ENCODE results near the gene AMFR.

The AMFR gene

DNA sequence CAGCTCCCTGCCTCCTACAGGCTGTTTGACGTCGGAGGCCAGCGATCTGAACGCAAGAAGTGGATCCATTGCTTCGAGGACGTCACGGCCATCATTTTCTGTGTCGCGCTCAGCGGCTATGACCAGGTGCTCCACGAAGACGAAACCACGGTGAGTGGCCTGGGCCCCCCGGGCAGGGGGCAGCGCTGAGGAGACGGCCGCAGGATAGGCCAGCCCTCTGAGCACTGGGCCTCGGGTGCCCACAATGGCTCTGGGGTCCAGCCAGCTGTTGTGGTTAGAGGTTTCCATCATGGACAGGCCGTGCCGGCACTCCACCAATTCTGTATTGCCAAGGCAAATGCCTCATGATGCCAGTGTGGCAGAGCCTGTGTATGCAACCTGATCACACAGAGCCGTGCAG, 88.6 kb downstream of the AMFR start:
- TF ChIP-seq CTCF (conservative IDR thresholded peaks at IDR 0.05; ENCODE audit: control insufficient read depth, insufficient read depth, low read depth, low read length), result no peak
- no peak overlapping the region for H3K4me3 ChIP-seq (ENCODE audit: control insufficient read depth, low read depth, low read length)
- no peak for DNase-seq (ENCODE audit: low read depth)

- no peak for TF ChIP-seq CTCF (conservative IDR thresholded peaks at IDR 0.05; ENCODE audit: control insufficient read depth, insufficient read depth, low read depth, low read length)
- DNase-seq (ENCODE audit: low read depth), result no peak
- H3K4me3 ChIP-seq (ENCODE audit: control insufficient read depth, low read depth, low read length), result no peak overlapping the region
Observed at GRCh38 chr16:56336071-56336688, 89.2 kb downstream of the AMFR start.

DNA sequence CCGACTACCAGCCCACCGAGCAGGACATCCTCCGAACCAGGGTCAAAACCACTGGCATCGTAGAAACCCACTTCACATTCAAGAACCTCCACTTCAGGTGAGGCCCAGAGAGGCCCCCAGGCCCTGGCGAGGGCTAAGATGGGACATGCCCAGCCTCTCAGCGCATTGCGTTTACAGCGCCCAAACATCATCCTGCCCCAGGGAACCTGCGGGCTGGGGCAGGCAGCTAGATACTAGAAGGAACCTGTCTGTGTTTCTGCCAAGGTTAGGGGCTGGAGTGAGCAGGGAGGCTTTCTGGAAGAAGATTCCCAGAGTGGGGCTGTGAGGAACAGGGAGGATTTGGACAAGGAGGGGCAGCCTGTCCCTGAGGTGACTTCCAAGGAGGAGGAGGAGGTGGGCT, 90.6 kb downstream of the AMFR start:
- no peak overlapping the region for H3K4me3 ChIP-seq (ENCODE audit: control insufficient read depth, low read depth, low read length)
- no peak for TF ChIP-seq CTCF (conservative IDR thresholded peaks at IDR 0.05; ENCODE audit: control insufficient read depth, insufficient read depth, low read depth, low read length)
- no peak for DNase-seq (ENCODE audit: low read depth)

DNA sequence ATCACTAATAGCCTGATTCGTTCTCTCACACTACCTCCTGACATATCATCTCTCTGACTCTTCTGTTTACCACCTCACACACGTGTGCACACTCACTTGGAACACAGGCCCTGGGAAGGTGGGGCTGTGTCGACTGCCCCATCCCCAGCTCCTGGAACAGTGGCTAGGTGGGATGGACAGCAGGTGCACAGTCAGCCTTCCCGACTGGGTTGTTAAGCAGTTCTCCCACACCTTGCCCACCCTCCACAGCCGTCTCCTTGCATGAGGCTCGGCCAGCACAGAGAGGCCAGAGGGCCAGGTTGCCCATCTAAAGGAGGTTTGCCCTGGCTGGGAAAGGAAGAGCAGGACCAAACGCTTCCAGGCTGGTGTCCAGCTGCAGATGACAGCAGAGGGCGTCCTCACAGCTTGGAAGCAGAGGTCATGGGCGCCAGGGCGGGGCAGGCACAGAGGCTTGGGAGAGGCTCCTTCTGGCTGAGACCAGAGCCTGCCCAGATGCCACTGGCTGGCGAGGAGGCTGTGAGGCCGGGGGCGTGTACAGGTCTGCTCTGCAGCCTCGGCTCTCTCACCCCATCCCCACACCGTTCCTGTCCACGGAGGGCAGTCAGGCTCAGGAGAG, 92.8 kb downstream of the AMFR start:
- peak; percentile 72 for DNase-seq (ENCODE audit: low read depth)
- TF ChIP-seq CTCF (conservative IDR thresholded peaks at IDR 0.05; ENCODE audit: control insufficient read depth, insufficient read depth, low read depth, low read length), result peak; percentile 53
- no peak overlapping the region for H3K4me3 ChIP-seq (ENCODE audit: control insufficient read depth, low read depth, low read length)

DNA sequence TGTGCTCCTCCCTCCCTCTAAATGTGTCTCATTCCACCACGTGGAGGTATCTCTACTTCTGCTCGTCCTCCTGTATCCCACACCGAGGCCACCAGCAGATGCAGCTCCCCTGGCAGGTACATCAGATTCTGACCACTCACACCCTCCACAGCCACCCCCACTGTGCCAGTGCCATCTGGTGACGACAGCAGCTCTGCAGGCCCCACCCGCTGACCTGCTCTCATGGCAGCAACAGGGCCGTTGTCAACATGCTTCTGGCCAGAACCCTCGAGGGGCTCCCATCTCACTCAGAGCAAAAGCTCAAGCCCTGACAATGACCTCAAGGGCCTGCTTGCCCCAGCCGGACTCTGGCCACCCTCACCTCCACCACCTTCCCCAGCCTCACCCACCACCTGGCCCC, 93.4 kb downstream of the AMFR start:
- H3K4me3 ChIP-seq (ENCODE audit: control insufficient read depth, low read depth, low read length), result no peak overlapping the region
- no peak for DNase-seq (ENCODE audit: low read depth)
- TF ChIP-seq CTCF (conservative IDR thresholded peaks at IDR 0.05; ENCODE audit: control insufficient read depth, insufficient read depth, low read depth, low read length), result no peak

DNA sequence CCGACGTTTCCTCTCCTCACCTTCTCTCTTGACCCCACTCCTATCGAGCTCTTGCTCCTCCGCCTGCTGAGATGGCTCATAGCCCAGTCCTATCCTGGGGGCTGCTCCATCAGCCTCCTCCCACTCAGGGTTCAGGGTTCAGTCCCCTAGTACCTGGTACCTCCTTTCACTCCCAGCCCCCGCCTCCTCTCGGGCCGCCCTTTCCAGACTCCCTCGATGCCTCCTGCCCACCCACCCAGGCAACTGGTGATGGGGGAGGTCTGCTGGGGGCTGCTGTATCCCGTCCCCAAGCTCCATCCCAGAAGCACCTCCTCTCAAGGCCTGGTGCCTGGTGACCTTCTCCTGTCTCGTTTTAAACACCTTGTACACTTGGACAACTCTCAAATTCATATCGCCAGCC, 93.9 kb downstream of the AMFR start:
- DNase-seq (ENCODE audit: low read depth), result no peak
- no peak overlapping the region for H3K4me3 ChIP-seq (ENCODE audit: control insufficient read depth, low read depth, low read length)
- TF ChIP-seq CTCF (conservative IDR thresholded peaks at IDR 0.05; ENCODE audit: control insufficient read depth, insufficient read depth, low read depth, low read length), result no peak

Data from fibroblast of mammary gland (primary cell).